ENCODE measurements around the gene SPON1. TPM values are rescaled to one million over a fixed set of nuclear protein-coding genes. Genes with fewer than 3 reads are reported as not detected.

SPON1 gene
- total RNA-seq, 1 experiment from 2014 or later: 0.20 TPM

DNA sequence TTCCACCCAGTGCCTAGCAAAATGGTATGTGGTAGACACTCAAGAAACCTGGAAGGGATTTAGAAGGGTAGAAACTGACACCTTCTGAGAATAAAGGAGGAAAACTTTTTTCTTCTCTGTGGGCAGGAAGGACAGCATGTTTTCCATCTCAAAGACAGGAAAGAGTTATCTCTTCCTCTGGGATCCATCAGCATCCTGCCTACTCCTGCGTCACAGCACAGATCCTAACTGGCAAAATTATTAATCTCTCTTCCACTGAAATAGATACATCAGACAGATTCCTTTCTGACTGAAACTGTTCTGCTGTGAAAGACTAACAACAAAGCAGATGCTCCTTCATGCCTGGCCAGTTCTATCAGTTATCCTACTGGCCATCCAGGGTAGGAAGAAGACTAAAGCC lies 147.2 kb downstream of the SPON1 start:
- no peaks in the 10 kb centered on the region for H3K27me3 ChIP-seq (ENCODE audit: insufficient read depth, low read length)
- no peak overlapping the region for H4K91ac ChIP-seq (ENCODE audit: insufficient read length, low read depth, low read length)
- H3K23ac ChIP-seq (ENCODE audit: insufficient read length, low read depth, low read length): no peak overlapping the region
- no peaks in the 10 kb centered on the region for H4K20me1 ChIP-seq (ENCODE audit: control insufficient read depth, insufficient read depth, insufficient read length)
- H4K5ac ChIP-seq (ENCODE audit: insufficient read length, low read depth, low read length): no peak overlapping the region
- Mint-ChIP-seq H3K27me3 (ENCODE audit: low read depth) (no peaks in the 10 kb centered on the region), H3K36me3 (ENCODE audit: insufficient read depth in 1 of 3, low read depth in 3 of 3) (no peaks in the 10 kb centered on the region), H3K27ac (no peak overlapping the region), H3K4me1 (peaks cover 7 to 8% of the 10 kb centered on the region in 2 experiments), H3K9me3 (no peaks in the 10 kb centered on the region), H3K4me3 (no peak overlapping the region)
- no peak overlapping the region for H2BK120ac ChIP-seq (ENCODE audit: low read depth, low read length, poor library complexity, severe bottlenecking)
- H3K9ac ChIP-seq (ENCODE audit: extremely low read depth, insufficient read length, low read length): no peak overlapping the region
- no peak overlapping the region for H2AFZ ChIP-seq (ENCODE audit: low read length)
- H3K4ac ChIP-seq (ENCODE audit: low read depth, low read length): no peak overlapping the region
- no peak overlapping the region for H2AK5ac ChIP-seq (ENCODE audit: insufficient read length, low read length)
- no peak overlapping the region for H2BK20ac ChIP-seq (ENCODE audit: low read depth, low read length, poor library complexity, severe bottlenecking)
- H3K14ac ChIP-seq (ENCODE audit: insufficient read depth, low read length): no peak overlapping the region
- no peak overlapping the region for H3K27ac ChIP-seq (ENCODE audit: insufficient read length, low read depth, low read length)
- H2BK12ac ChIP-seq (ENCODE audit: insufficient read length, low read depth, low read length): no peak overlapping the region
- peaks cover 6% of the 10 kb centered on the region; the same call in 1 of the 2 replicates for H3K4me1 ChIP-seq (ENCODE audit: insufficient read depth, low read length)
- no CpG with 5 or more reads among the region's 1 CpG for WGBS (ENCODE audit: extremely low coverage, insufficient read length, low lambda C conversion rate)
- TF ChIP-seq, protein P1, sequence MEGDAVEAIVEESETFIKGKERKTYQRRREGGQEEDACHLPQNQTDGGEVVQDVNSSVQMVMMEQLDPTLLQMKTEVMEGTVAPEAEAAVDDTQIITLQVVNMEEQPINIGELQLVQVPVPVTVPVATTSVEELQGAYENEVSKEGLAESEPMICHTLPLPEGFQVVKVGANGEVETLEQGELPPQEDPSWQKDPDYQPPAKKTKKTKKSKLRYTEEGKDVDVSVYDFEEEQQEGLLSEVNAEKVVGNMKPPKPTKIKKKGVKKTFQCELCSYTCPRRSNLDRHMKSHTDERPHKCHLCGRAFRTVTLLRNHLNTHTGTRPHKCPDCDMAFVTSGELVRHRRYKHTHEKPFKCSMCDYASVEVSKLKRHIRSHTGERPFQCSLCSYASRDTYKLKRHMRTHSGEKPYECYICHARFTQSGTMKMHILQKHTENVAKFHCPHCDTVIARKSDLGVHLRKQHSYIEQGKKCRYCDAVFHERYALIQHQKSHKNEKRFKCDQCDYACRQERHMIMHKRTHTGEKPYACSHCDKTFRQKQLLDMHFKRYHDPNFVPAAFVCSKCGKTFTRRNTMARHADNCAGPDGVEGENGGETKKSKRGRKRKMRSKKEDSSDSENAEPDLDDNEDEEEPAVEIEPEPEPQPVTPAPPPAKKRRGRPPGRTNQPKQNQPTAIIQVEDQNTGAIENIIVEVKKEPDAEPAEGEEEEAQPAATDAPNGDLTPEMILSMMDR (conservative IDR thresholded peaks at IDR 0.05): no peak
- DNase-seq: no peak
- H2BK15ac ChIP-seq (ENCODE audit: low read depth, low read length): no peak overlapping the region
- no peaks in the 10 kb centered on the region for H3K9me3 ChIP-seq (ENCODE audit: control insufficient read depth, low read depth, low read length)
- no peaks in the 10 kb centered on the region for H3K79me2 ChIP-seq (ENCODE audit: insufficient read depth, low read length)
- no peak overlapping the region for H3K4me2 ChIP-seq (ENCODE audit: insufficient read depth, insufficient read length, low read length)
- H4K8ac ChIP-seq (replicated peaks; ENCODE audit: insufficient read length, low read depth, low read length): no peak overlapping the region
- H3K56ac ChIP-seq (ENCODE audit: insufficient read length, low read depth, low read length): no peak overlapping the region
- H3K79me1 ChIP-seq (ENCODE audit: insufficient read depth, low read depth, low read length, poor library complexity, severe bottlenecking): no peaks in the 10 kb centered on the region
- H3K18ac ChIP-seq (ENCODE audit: insufficient read length, low read depth, low read length): no peak overlapping the region
- no peak overlapping the region for H2BK5ac ChIP-seq (ENCODE audit: insufficient read length, low read length)
- no peak overlapping the region for H3T11ph ChIP-seq (ENCODE audit: low read length)
- H3K23me2 ChIP-seq (ENCODE audit: insufficient read length, low read depth, low read length, poor library complexity, severe bottlenecking): no peaks in the 10 kb centered on the region

Data from H9 (cell line).